Measurements from ENCODE around the gene MLKL. TPM values are rescaled to one million over a fixed set of nuclear protein-coding genes. Genes with fewer than 3 reads are reported as not detected.

The MLKL gene
- total and polyA plus RNA-seq, 3 experiments from 2014 or later, result 13.9 to 17.5 (median 16.1) TPM

GRCh38 chr16:74651841-74652240 lies 48.8 kb downstream of the MLKL start:
- H3K4me1 ChIP-seq (ENCODE audit: insufficient read depth, low read length), result peaks cover 8% of the 10 kb centered on the region
- H3K36me3 ChIP-seq (ENCODE audit: insufficient read depth, low read length), result peaks cover 5% of the 10 kb centered on the region
- H3K4me3 ChIP-seq (ENCODE audit: low read length), result no peak overlapping the region
- H3K27me3 Mint-ChIP-seq, result peaks cover 0 to 1% of the 10 kb centered on the region in 2 donors
- POLR2A ChIA-PET, result no interaction called here
- CTCF ChIA-PET, result interaction anchor here (0.7 to 1.1 kb wide), 2 partner anchors 18 to 27 kb away, joined by 3 read pairs; no protein-coding TSS in a partner anchor
- H3K36me3 Mint-ChIP-seq, result peaks cover 5 to 77% (median 16%) of the 10 kb centered on the region in 3 donors
- no peak overlapping the region for H3K27ac ChIP-seq (ENCODE audit: low read depth, low read length)
- no peak overlapping the region for H3K4me3 Mint-ChIP-seq
- DNase-seq, result no peak
- peak overlapping the region in 4 of 8 donors; percentile 21 to 64 (median 56) for H3K27ac Mint-ChIP-seq
- H3K27me3 ChIP-seq (ENCODE audit: insufficient read depth, low read length, poor library complexity, severe bottlenecking), result no peaks in the 10 kb centered on the region
- no peaks in the 10 kb centered on the region for H3K9me3 Mint-ChIP-seq
- H3K4me1 Mint-ChIP-seq, result peaks cover 31 to 58% (median 52%) of the 10 kb centered on the region in 3 donors
- no peaks in the 10 kb centered on the region for H3K9me3 ChIP-seq (ENCODE audit: low read length)

GRCh38 chr16:74650966-74651567 lies 49.6 kb downstream of the MLKL start:
- Mint-ChIP-seq H3K4me1 (peaks cover 28 to 51% (median 46%) of the 10 kb centered on the region in 3 donors), H3K36me3 (peaks cover 0 to 79% (median 12%) of the 10 kb centered on the region in 3 donors), H3K4me3 (no peak overlapping the region), H3K27ac (peak overlapping the region in 2 of 8 donors; percentile 4 to 7), H3K27me3 (peaks cover 0 to 1% of the 10 kb centered on the region in 2 donors), H3K9me3 (no peaks in the 10 kb centered on the region)
- no peak overlapping the region for H3K27ac ChIP-seq (ENCODE audit: low read depth, low read length)
- DNase-seq, result no peak
- no peak overlapping the region for H3K4me3 ChIP-seq (ENCODE audit: low read length)
- peaks cover 8% of the 10 kb centered on the region for H3K4me1 ChIP-seq (ENCODE audit: insufficient read depth, low read length)
- POLR2A ChIA-PET, result no interaction called here
- H3K36me3 ChIP-seq (ENCODE audit: insufficient read depth, low read length), result peaks cover 5% of the 10 kb centered on the region
- CTCF ChIA-PET, result interaction anchor here (0.7 kb wide), 1 partner anchor 61 kb away, joined by 3 read pairs; no protein-coding TSS in a partner anchor
- no peaks in the 10 kb centered on the region for H3K9me3 ChIP-seq (ENCODE audit: low read length)
- no peaks in the 10 kb centered on the region for H3K27me3 ChIP-seq (ENCODE audit: insufficient read depth, low read length, poor library complexity, severe bottlenecking)

- POLR2A ChIA-PET, result interaction anchor here (0.6 kb wide), 1 partner anchor 91 kb away, joined by 3 read pairs; no protein-coding TSS in a partner anchor
- Histone ChIP-seq H3K9me3 (ENCODE audit: low read length) (no peaks in the 10 kb centered on the region), H3K4me3 (ENCODE audit: low read length) (no peak overlapping the region), H3K27ac (ENCODE audit: low read depth, low read length) (no peak overlapping the region), H3K4me1 (ENCODE audit: insufficient read depth, low read length) (peaks cover 8% of the 10 kb centered on the region), H3K36me3 (ENCODE audit: insufficient read depth, low read length) (peaks cover 9% of the 10 kb centered on the region), H3K27me3 (ENCODE audit: insufficient read depth, low read length, poor library complexity, severe bottlenecking) (no peaks in the 10 kb centered on the region)
- Mint-ChIP-seq H3K27ac (peak overlapping the region in 3 of 8 donors; percentile 1 to 35 (median 30)), H3K36me3 (peaks cover 0 to 80% (median 10%) of the 10 kb centered on the region in 3 donors), H3K9me3 (no peaks in the 10 kb centered on the region), H3K27me3 (peaks cover 0 to 1% of the 10 kb centered on the region in 2 donors), H3K4me3 (no peak overlapping the region), H3K4me1 (peaks cover 21 to 42% (median 38%) of the 10 kb centered on the region in 3 donors)
- no peak for DNase-seq
- CTCF ChIA-PET, result interaction anchor here (0.7 kb wide), 1 partner anchor 60 kb away, joined by 3 read pairs; no protein-coding TSS in a partner anchor
Measured at GRCh38 chr16:74649839-74650504, 50.7 kb downstream of the MLKL start.

GRCh38 chr16:74641969-74642368 lies 58.7 kb downstream of the MLKL start:
- H3K36me3 ChIP-seq (ENCODE audit: insufficient read depth, low read length), result peaks cover 50% of the 10 kb centered on the region
- Mint-ChIP-seq H3K4me1 (peaks cover 0 to 3% (median 0%) of the 10 kb centered on the region in 3 donors), H3K4me3 (no peak overlapping the region), H3K27ac (peak overlapping the region in 1 of 8 donors; percentile 64), H3K36me3 (peaks cover 4 to 80% (median 15%) of the 10 kb centered on the region in 3 donors), H3K9me3 (no peaks in the 10 kb centered on the region), H3K27me3 (no peaks in the 10 kb centered on the region)
- no peaks in the 10 kb centered on the region for H3K9me3 ChIP-seq (ENCODE audit: low read length)
- H3K4me3 ChIP-seq (ENCODE audit: low read length), result no peak overlapping the region
- H3K27ac ChIP-seq (ENCODE audit: low read depth, low read length), result no peak overlapping the region
- ChIA-PET POLR2A (no interaction called here), CTCF (no interaction called here)
- DNase-seq, result no peak
- no peaks in the 10 kb centered on the region for H3K27me3 ChIP-seq (ENCODE audit: insufficient read depth, low read length, poor library complexity, severe bottlenecking)
- H3K4me1 ChIP-seq (ENCODE audit: insufficient read depth, low read length), result no peaks in the 10 kb centered on the region

GRCh38 chr16:74637742-74638453 lies 62.8 kb downstream of the MLKL start:
- Histone ChIP-seq H3K4me1 (ENCODE audit: insufficient read depth, low read length) (no peaks in the 10 kb centered on the region), H3K4me3 (ENCODE audit: low read length) (no peak overlapping the region), H3K9me3 (ENCODE audit: low read length) (no peaks in the 10 kb centered on the region), H3K27ac (ENCODE audit: low read depth, low read length) (no peak overlapping the region), H3K36me3 (ENCODE audit: insufficient read depth, low read length) (peaks cover 40% of the 10 kb centered on the region), H3K27me3 (ENCODE audit: insufficient read depth, low read length, poor library complexity, severe bottlenecking) (no peaks in the 10 kb centered on the region)
- Mint-ChIP-seq H3K36me3 (peaks cover 0 to 77% (median 7%) of the 10 kb centered on the region in 3 donors), H3K4me3 (no peak overlapping the region), H3K9me3 (no peaks in the 10 kb centered on the region), H3K4me1 (peaks cover 0 to 1% (median 0%) of the 10 kb centered on the region in 3 donors), H3K27ac (peak overlapping the region in 3 of 8 donors; percentile 54 to 78 (median 76)), H3K27me3 (no peaks in the 10 kb centered on the region)
- no peak for DNase-seq
- CTCF ChIA-PET, result no interaction called here
- POLR2A ChIA-PET, result no interaction called here

- H3K4me1 ChIP-seq (ENCODE audit: insufficient read depth, low read length), result no peaks in the 10 kb centered on the region
- Mint-ChIP-seq H3K4me1 (no peaks in the 10 kb centered on the region), H3K9me3 (no peaks in the 10 kb centered on the region), H3K27ac (peak overlapping the region in 2 of 8 donors; percentile 43 to 80), H3K36me3 (peaks cover 0 to 81% (median 10%) of the 10 kb centered on the region in 3 donors), H3K27me3 (no peaks in the 10 kb centered on the region), H3K4me3 (no peak overlapping the region)
- CTCF ChIA-PET, result no interaction called here
- peaks cover 54% of the 10 kb centered on the region for H3K36me3 ChIP-seq (ENCODE audit: insufficient read depth, low read length)
- H3K9me3 ChIP-seq (ENCODE audit: low read length), result no peaks in the 10 kb centered on the region
- no peak for DNase-seq
- H3K27ac ChIP-seq (ENCODE audit: low read depth, low read length), result no peak overlapping the region
- H3K27me3 ChIP-seq (ENCODE audit: insufficient read depth, low read length, poor library complexity, severe bottlenecking), result no peaks in the 10 kb centered on the region
- POLR2A ChIA-PET, result interaction anchor here (0.6 kb wide), 1 partner anchor 32 kb away, joined by 4 read pairs; the partner anchor contains the start of gene RFWD3
- H3K4me3 ChIP-seq (ENCODE audit: low read length), result no peak overlapping the region
Measured at GRCh38 chr16:74635303-74635702, 65.4 kb downstream of the MLKL start.

GRCh38 chr16:74633686-74634085 lies 67.0 kb downstream of the MLKL start:
- H3K27me3 Mint-ChIP-seq, result no peaks in the 10 kb centered on the region
- CTCF ChIA-PET, result interaction anchor here (0.6 to 1.3 kb wide), 2 partner anchors 10 to 18 kb away, joined by 3 to 4 read pairs; no protein-coding TSS in a partner anchor
- Histone ChIP-seq H3K27ac (ENCODE audit: low read depth, low read length) (no peak overlapping the region), H3K4me3 (ENCODE audit: low read length) (no peak overlapping the region), H3K4me1 (ENCODE audit: insufficient read depth, low read length) (no peaks in the 10 kb centered on the region), H3K27me3 (ENCODE audit: insufficient read depth, low read length, poor library complexity, severe bottlenecking) (no peaks in the 10 kb centered on the region), H3K36me3 (ENCODE audit: insufficient read depth, low read length) (peaks cover 57% of the 10 kb centered on the region), H3K9me3 (ENCODE audit: low read length) (no peaks in the 10 kb centered on the region)
- no peak overlapping the region for H3K4me3 Mint-ChIP-seq
- H3K9me3 Mint-ChIP-seq, result no peaks in the 10 kb centered on the region
- no peaks in the 10 kb centered on the region for H3K4me1 Mint-ChIP-seq
- POLR2A ChIA-PET, result no interaction called here
- H3K36me3 Mint-ChIP-seq, result peaks cover 4 to 84% (median 16%) of the 10 kb centered on the region in 3 donors
- no peak for DNase-seq
- no peak overlapping the region for H3K27ac Mint-ChIP-seq
